GM23338 (cell line): ENCODE measurements around the gene DRC1. TPM values are rescaled to one million over a fixed set of nuclear protein-coding genes. Genes with fewer than 3 reads are reported as not detected.

ENCODE experiments used
- ATAC-seq: fragments of 200-7000 bp; cut with Tn5 transposase; 3 replicates; pipeline ENCODE4 v1.9.1; 2020
- DNase-seq: peaks from one replicate; pipeline ENCODE4 v3.0.0-alpha.2; 2015; ENCODE audit warnings: low spot score
- H2AFZ ChIP-seq: fragments of 200-600 bp; sonication (generic); 2 replicates; pipeline ENCODE4 v1.8.0; 2016; ENCODE audit warnings: antibody characterized with exemption, mild to moderate bottlenecking, moderate library complexity
- H3F3A ChIP-seq: fragments of 200-600 bp; sonication (generic); replicated peaks from 2 replicates; pipeline ENCODE4 v1.8.0; 2017; ENCODE audit warnings: antibody characterized with exemption, mixed run types, low read depth
- H3K27ac ChIP-seq: fragments of 200-600 bp; sonication (generic); 2 replicates; pipeline ENCODE4 v1.6.1; 2016; ENCODE audit warnings: low read depth
- H3K27me3 ChIP-seq: fragments of 200-600 bp; sonication (generic); 2 replicates; pipeline ENCODE4 v1.8.0; 2016; ENCODE audit warnings: mild to moderate bottlenecking, mixed run types, moderate library complexity; ENCODE audit not compliant: insufficient read depth
- H3K36me3 ChIP-seq: fragments of 200-600 bp; sonication (generic); 2 replicates; pipeline ENCODE4 v1.8.0; 2016; ENCODE audit warnings: mild to moderate bottlenecking; ENCODE audit not compliant: insufficient read depth
- H3K4me1 ChIP-seq: fragments of 200-600 bp; sonication (generic); 2 replicates; pipeline ENCODE4 v1.8.0; 2016; ENCODE audit warnings: mild to moderate bottlenecking, moderate library complexity; ENCODE audit not compliant: insufficient read depth
- H3K4me2 ChIP-seq: fragments of 200-600 bp; sonication (generic); 2 replicates; pipeline ENCODE4 v1.7.1; 2017; ENCODE audit warnings: mixed run types
- H3K4me3 ChIP-seq: fragments of 200-600 bp; sonication (generic); 2 replicates; pipeline ENCODE4 v1.6.1; 2016; ENCODE audit warnings: mixed run types
- H3K79me2 ChIP-seq: fragments of 200-600 bp; sonication (generic); replicated peaks from 2 replicates; pipeline ENCODE4 v1.8.0; 2017; ENCODE audit warnings: mild to moderate bottlenecking; ENCODE audit not compliant: insufficient read depth
- H3K9me2 ChIP-seq: fragments of 200-600 bp; sonication (generic); 2 replicates; pipeline ENCODE4 v1.8.0; 2017; ENCODE audit not compliant: insufficient read depth
- H4K20me1 ChIP-seq: fragments of 200-600 bp; sonication (generic); replicated peaks from 2 replicates; pipeline ENCODE4 v1.8.0; 2017; ENCODE audit warnings: mild to moderate bottlenecking; ENCODE audit not compliant: insufficient read depth
- H3K27ac Mint-ChIP-seq: 2 replicates; pipeline ENCODE4 v1.8.0; 2020; ENCODE audit warnings: inconsistent platforms, mild to moderate bottlenecking, moderate library complexity, mixed read lengths
- H3K27me3 Mint-ChIP-seq: 3 replicates; pipeline ENCODE4 v1.8.0; 2022; ENCODE audit warnings: low read depth, mild to moderate bottlenecking, moderate library complexity, mixed read lengths, inconsistent platforms; ENCODE audit not compliant: insufficient read depth, poor library complexity
- H3K36me3 Mint-ChIP-seq: 3 replicates; pipeline ENCODE4 v1.8.0; 2021; ENCODE audit warnings: low read depth, mild to moderate bottlenecking, inconsistent platforms, moderate library complexity, mixed read lengths
- H3K4me1 Mint-ChIP-seq: 3 replicates; pipeline ENCODE4 v1.8.0; 2020; ENCODE audit warnings: mild to moderate bottlenecking, inconsistent platforms, mixed read lengths
- H3K4me3 Mint-ChIP-seq: 3 replicates; pipeline ENCODE4 v1.8.0; 2021; ENCODE audit warnings: moderate library complexity, mild to moderate bottlenecking, inconsistent platforms, mixed read lengths
- H3K9me3 Mint-ChIP-seq: 3 replicates; pipeline ENCODE4 v1.8.0; 2020; ENCODE audit warnings: moderate library complexity, mild to moderate bottlenecking, inconsistent platforms, mixed read lengths
- EZH2 ChIP-seq: fragments of 200-600 bp; sonication (generic); IDR thresholded peaks from one replicate; pipeline ENCODE4 v1.8.0; 2017; ENCODE audit warnings: antibody characterized with exemption, mild to moderate bottlenecking, low read depth; ENCODE audit not compliant: unreplicated experiment
- EZH2phosphoT487 ChIP-seq: fragments of 200-600 bp; sonication (generic); IDR thresholded peaks from one replicate; pipeline ENCODE4 v1.8.1; 2018; ENCODE audit warnings: antibody characterized with exemption; ENCODE audit not compliant: unreplicated experiment
- JUNB ChIP-seq: IDR thresholded peaks from one replicate; pipeline ENCODE4 v1.6.1; 2016; ENCODE audit warnings: antibody characterized with exemption; ENCODE audit not compliant: unreplicated experiment
- NANOG ChIP-seq: IDR thresholded peaks from 2 replicates; pipeline ENCODE4 v1.6.1; 2016; ENCODE audit warnings: antibody characterized with exemption, borderline replicate concordance
- POLR2AphosphoS5 ChIP-seq: IDR thresholded peaks from 2 replicates; pipeline ENCODE4 v1.6.1; 2016; ENCODE audit warnings: antibody characterized with exemption, low read depth
- STAT1 ChIP-seq: IDR thresholded peaks from one replicate; pipeline ENCODE4 v1.6.1; 2016; ENCODE audit warnings: antibody characterized with exemption; ENCODE audit not compliant: unreplicated experiment
- ZNF114 ChIP-seq: fragments of 250-450 bp; sonication (Bioruptor Pico); IDR thresholded peaks from 2 replicates; pipeline ENCODE4 v1.5.0; 2020; ENCODE audit warnings: mild to moderate bottlenecking, moderate library complexity
- ZNF331 ChIP-seq: fragments of 250-450 bp; sonication (Bioruptor Pico); IDR thresholded peaks from 2 replicates; pipeline ENCODE4 v1.5.0; 2020; ENCODE audit warnings: low read depth, mild to moderate bottlenecking, moderate library complexity
- polyA plus RNA-seq: library from polyadenylated mRNA; unstranded; fragments of >200 nt; fragmentation: Nextera tagmentation; extraction: Ambion mirVana; gene quantifications from 2 replicates; pipeline ENCODE4 v1.2.1, GENCODE V29; 2016
- total RNA-seq: library from RNA; depleted of rRNA; stranded (reverse); fragments of >200 nt; shearing (Covaris generic); gene quantifications from 2 replicates; pipeline ENCODE4 v1.2.3, GENCODE V29; 2014
- TF ChIP-seq, protein P1 (sequence below): fragments of 250-450 bp; sonication (Bioruptor Pico); IDR thresholded peaks from 2 replicates; pipeline ENCODE4 v1.5.0; 2020; ENCODE audit warnings: mild to moderate bottlenecking, moderate library complexity

DRC1 gene
- total and polyA plus RNA-seq, 2 experiments from 2014 or later, result 0.45 TPM; not detected in 1

DNA sequence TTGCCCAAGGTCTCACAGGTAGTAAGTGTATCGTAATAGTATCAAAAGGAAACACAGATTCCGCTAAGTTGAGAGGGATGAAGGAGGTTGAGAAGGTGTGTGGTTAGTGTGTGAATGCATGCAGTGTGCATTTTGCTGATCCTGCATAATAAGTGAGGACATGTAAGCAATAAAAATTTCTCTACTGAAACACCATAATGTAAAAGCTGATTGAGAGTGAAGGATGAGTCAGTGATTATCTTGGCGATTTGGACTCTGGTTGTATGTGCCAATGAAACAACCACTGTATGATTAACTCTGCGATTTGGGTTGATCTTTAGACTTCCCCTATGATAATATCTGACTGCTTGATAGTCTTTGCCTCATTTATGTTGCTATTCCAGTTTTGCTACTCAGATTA lies 38.4 kb upstream of the DRC1 start (continued):
- no peak for TF ChIP-seq EZH2phosphoT487
- TF ChIP-seq, protein P1, sequence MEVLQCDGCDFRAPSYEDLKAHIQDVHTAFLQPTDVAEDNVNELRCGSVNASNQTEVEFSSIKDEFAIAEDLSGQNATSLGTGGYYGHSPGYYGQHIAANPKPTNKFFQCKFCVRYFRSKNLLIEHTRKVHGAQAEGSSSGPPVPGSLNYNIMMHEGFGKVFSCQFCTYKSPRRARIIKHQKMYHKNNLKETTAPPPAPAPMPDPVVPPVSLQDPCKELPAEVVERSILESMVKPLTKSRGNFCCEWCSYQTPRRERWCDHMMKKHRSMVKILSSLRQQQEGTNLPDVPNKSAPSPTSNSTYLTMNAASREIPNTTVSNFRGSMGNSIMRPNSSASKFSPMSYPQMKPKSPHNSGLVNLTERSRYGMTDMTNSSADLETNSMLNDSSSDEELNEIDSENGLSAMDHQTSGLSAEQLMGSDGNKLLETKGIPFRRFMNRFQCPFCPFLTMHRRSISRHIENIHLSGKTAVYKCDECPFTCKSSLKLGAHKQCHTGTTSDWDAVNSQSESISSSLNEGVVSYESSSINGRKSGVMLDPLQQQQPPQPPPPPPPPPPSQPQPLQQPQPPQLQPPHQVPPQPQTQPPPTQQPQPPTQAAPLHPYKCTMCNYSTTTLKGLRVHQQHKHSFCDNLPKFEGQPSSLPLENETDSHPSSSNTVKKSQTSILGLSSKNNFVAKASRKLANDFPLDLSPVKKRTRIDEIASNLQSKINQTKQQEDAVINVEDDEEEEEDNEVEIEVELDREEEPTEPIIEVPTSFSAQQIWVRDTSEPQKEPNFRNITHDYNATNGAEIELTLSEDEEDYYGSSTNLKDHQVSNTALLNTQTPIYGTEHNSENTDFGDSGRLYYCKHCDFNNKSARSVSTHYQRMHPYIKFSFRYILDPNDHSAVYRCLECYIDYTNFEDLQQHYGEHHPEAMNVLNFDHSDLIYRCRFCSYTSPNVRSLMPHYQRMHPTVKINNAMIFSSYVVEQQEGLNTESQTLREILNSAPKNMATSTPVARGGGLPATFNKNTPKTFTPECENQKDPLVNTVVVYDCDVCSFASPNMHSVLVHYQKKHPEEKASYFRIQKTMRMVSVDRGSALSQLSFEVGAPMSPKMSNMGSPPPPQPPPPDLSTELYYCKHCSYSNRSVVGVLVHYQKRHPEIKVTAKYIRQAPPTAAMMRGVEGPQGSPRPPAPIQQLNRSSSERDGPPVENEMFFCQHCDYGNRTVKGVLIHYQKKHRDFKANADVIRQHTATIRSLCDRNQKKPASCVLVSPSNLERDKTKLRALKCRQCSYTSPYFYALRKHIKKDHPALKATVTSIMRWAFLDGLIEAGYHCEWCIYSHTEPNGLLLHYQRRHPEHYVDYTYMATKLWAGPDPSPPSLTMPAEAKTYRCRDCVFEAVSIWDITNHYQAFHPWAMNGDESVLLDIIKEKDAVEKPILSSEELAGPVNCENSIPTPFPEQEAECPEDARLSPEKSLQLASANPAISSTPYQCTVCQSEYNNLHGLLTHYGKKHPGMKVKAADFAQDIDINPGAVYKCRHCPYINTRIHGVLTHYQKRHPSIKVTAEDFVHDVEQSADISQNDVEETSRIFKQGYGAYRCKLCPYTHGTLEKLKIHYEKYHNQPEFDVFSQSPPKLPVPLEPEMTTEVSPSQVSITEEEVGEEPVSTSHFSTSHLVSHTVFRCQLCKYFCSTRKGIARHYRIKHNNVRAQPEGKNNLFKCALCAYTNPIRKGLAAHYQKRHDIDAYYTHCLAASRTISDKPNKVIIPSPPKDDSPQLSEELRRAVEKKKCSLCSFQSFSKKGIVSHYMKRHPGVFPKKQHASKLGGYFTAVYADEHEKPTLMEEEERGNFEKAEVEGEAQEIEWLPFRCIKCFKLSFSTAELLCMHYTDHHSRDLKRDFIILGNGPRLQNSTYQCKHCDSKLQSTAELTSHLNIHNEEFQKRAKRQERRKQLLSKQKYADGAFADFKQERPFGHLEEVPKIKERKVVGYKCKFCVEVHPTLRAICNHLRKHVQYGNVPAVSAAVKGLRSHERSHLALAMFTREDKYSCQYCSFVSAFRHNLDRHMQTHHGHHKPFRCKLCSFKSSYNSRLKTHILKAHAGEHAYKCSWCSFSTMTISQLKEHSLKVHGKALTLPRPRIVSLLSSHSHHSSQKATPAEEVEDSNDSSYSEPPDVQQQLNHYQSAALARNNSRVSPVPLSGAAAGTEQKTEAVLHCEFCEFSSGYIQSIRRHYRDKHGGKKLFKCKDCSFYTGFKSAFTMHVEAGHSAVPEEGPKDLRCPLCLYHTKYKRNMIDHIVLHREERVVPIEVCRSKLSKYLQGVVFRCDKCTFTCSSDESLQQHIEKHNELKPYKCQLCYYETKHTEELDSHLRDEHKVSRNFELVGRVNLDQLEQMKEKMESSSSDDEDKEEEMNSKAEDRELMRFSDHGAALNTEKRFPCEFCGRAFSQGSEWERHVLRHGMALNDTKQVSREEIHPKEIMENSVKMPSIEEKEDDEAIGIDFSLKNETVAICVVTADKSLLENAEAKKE (CRISPR knock-in tag), result no peak

DNA sequence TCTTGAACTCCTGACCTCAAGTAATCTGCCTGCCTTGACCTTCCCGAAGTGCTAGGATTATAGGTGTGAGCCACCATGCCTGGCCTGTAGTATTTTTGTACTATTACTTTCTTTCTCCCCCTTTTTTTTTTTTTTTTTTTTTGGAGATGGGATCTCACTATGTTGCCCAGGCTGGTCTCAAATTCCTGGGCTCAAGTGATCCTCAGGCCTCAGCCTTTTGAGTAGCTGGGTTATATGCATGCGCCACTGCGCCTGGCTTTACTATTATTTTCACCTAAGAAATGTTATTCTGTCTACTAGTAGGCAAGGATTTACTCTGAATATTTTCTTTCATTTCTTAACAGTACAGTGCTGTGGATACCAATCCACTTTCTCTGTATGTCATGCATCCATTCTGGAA lies 37.8 kb upstream of the DRC1 start:
- no peaks in the 10 kb centered on the region for H3K4me1 ChIP-seq
- no peak overlapping the region for H3K4me3 ChIP-seq
- H3K4me1 Mint-ChIP-seq, result no peaks in the 10 kb centered on the region; the same call in 2 of the 3 replicates
- H3K4me3 Mint-ChIP-seq, result no peak overlapping the region
- H3K79me2 ChIP-seq, result peaks cover 59% of the 10 kb centered on the region
- H3K4me2 ChIP-seq, result no peak overlapping the region
- peaks cover 3% of the 10 kb centered on the region for H3K27me3 Mint-ChIP-seq
- peaks cover 4% of the 10 kb centered on the region; the same call in 1 of the 2 replicates for H3K36me3 ChIP-seq
- no peak overlapping the region for H2AFZ ChIP-seq
- H3K9me3 Mint-ChIP-seq, result no peaks in the 10 kb centered on the region
- no peaks in the 10 kb centered on the region for H3K27me3 ChIP-seq
- H4K20me1 ChIP-seq, result peaks cover 28% of the 10 kb centered on the region
- no peaks in the 10 kb centered on the region for H3F3A ChIP-seq
- H3K36me3 Mint-ChIP-seq, result peaks cover 23% of the 10 kb centered on the region
- no peak overlapping the region for H3K27ac Mint-ChIP-seq
- no peak for DNase-seq
- no peak overlapping the region for H3K27ac ChIP-seq
- ATAC-seq, result no peak
- no peaks in the 10 kb centered on the region for H3K9me2 ChIP-seq
- TF ChIP-seq JUNB (no peak), POLR2AphosphoS5 (no peak), ZNF331 (no peak), ZNF114 (no peak), STAT1 (no peak), NANOG (no peak), EZH2phosphoT487 (no peak), EZH2 (no peak)
- TF ChIP-seq, protein P1 (CRISPR knock-in tag), result no peak
